Measurements from ENCODE around the gene BSCL2. TPM values are rescaled to one million over a fixed set of nuclear protein-coding genes. Genes with fewer than 3 reads are reported as not detected.

BSCL2 gene
- total RNA-seq, 1 experiment from 2014 or later, result 77.4 TPM

DNA sequence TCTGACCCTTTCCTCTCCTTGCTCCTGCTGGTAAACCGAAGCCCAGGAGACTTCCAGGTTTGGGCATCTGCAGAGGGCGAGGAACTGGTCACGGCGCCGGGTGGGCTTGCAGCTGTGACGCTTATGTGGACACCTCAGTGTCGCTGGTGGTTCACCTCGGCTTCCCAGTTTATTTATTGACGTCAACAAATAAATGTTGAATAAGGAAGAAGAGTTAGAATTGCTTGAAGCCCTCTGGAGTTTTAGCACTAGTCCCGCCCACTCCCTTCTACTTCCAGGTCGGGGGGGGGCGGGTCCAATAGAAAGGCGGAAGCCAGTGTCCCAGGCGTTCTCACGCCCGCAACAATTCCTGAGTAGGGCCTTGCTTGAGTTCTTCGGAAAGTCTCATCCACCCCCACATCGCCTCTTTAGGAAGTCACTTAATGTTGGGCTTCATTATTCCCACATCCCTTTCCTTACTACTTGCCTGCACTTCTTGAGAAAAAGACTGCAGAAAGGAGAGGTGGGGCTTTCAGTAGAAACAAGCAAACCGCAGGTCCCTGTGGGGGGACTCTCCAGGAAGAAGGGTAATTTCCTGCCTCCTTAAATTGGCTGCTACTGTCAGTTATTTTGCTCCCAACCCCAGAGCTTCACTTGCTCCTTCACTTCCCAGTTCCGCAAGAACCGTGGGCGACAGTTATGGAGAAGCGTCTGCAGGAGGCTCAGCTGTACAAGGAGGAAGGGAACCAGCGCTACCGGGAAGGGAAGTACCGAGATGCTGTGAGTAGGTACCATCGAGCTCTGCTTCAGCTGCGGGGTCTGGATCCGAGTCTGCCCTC is 21.2 kb upstream of the BSCL2 start, which contains the start of gene TTC9C:
Gene TTC9C, plus strand, starts transcription at position 316 of the 818 bp plus-strand sequence. Its CDS starts 363 bp downstream, at position 679.
- Mint-ChIP-seq H3K4me3 (peak within 1 kb of the TSS; percentile 89 to 95), H3K4me1 (peaks cover 20 to 27% of the 10 kb centered on the region in 2 experiments), H3K27ac (peak within 1 kb of the TSS; percentile 99 to 100 (median 100)), H3K9me3 (no peaks in the 10 kb centered on the region), H3K36me3 (ENCODE audit: insufficient read depth in 1 of 3, low read depth in 3 of 3) (peaks cover 21 to 43% (median 35%) of the 10 kb centered on the region in 3 experiments), H3K27me3 (ENCODE audit: low read depth) (no peaks in the 10 kb centered on the region)
- TF ChIP-seq CTCF (conservative IDR thresholded peaks at IDR 0.05), result no peak
- H3K14ac ChIP-seq (ENCODE audit: insufficient read depth, low read length), result peak within 1 kb of the TSS; percentile 77; the same call in 1 of the 2 replicates
- H2AK5ac ChIP-seq (ENCODE audit: insufficient read length, low read length), result no peak within 1 kb of the TSS
- no peak within 1 kb of the TSS for H2BK120ac ChIP-seq (ENCODE audit: low read depth, low read length, poor library complexity, severe bottlenecking)
- H3K4me1 ChIP-seq (ENCODE audit: insufficient read depth, low read length), result no peaks in the 10 kb centered on the region
- H3K9me3 ChIP-seq (ENCODE audit: control insufficient read depth, low read depth, low read length), result no peaks in the 10 kb centered on the region
- H3K27me3 ChIP-seq (ENCODE audit: insufficient read depth, low read length), result no peaks in the 10 kb centered on the region
- no peaks in the 10 kb centered on the region for H4K20me1 ChIP-seq (ENCODE audit: control insufficient read depth, insufficient read depth, insufficient read length)
- H3K18ac ChIP-seq (ENCODE audit: insufficient read length, low read depth, low read length), result peak within 1 kb of the TSS; percentile 78
- H2BK15ac ChIP-seq (ENCODE audit: low read depth, low read length), result no peak within 1 kb of the TSS
- H3K56ac ChIP-seq (ENCODE audit: insufficient read length, low read depth, low read length), result no peak within 1 kb of the TSS
- no CpG with 5 or more reads among the region's 29 CpGs for WGBS (ENCODE audit: extremely low coverage, insufficient read length, low lambda C conversion rate)
- no peak within 1 kb of the TSS for H4K5ac ChIP-seq (ENCODE audit: insufficient read length, low read depth, low read length)
- DNase-seq, result peak; percentile 81
- peaks cover 6% of the 10 kb centered on the region for H3K79me1 ChIP-seq (ENCODE audit: insufficient read depth, low read depth, low read length, poor library complexity, severe bottlenecking)
- H3T11ph ChIP-seq (ENCODE audit: low read length), result no peak within 1 kb of the TSS
- H2BK5ac ChIP-seq (ENCODE audit: insufficient read length, low read length), result peak within 1 kb of the TSS; percentile 33
- H3K9ac ChIP-seq (ENCODE audit: extremely low read depth, insufficient read length, low read length), result peak within 1 kb of the TSS; percentile 93
- H3K27ac ChIP-seq (ENCODE audit: insufficient read length, low read depth, low read length), result peak within 1 kb of the TSS; percentile 96
- peaks cover 30% of the 10 kb centered on the region for H3K79me2 ChIP-seq (ENCODE audit: insufficient read depth, low read length)
- H2BK20ac ChIP-seq (ENCODE audit: low read depth, low read length, poor library complexity, severe bottlenecking), result no peak within 1 kb of the TSS
- H3K4me2 ChIP-seq (ENCODE audit: insufficient read depth, insufficient read length, low read length), result peak within 1 kb of the TSS; percentile 99
- no peak within 1 kb of the TSS for H3K4ac ChIP-seq (ENCODE audit: low read depth, low read length)
- no peak within 1 kb of the TSS for H4K8ac ChIP-seq (replicated peaks; ENCODE audit: insufficient read length, low read depth, low read length)
- H2AFZ ChIP-seq (ENCODE audit: low read length), result peak within 1 kb of the TSS; percentile 34
- H4K91ac ChIP-seq (ENCODE audit: insufficient read length, low read depth, low read length), result no peak within 1 kb of the TSS
- no peak within 1 kb of the TSS for H3K23ac ChIP-seq (ENCODE audit: insufficient read length, low read depth, low read length)
- peaks cover 25% of the 10 kb centered on the region for H3K23me2 ChIP-seq (ENCODE audit: insufficient read length, low read depth, low read length, poor library complexity, severe bottlenecking)
- no peak within 1 kb of the TSS for H2BK12ac ChIP-seq (ENCODE audit: insufficient read length, low read depth, low read length)
